Gastrocnemius medialis (tissue), 4 donors: ENCODE results near the gene NDNF.

ENCODE experiments used
- CTCF ChIP-seq, 5 experiments: fragments of 450-650 bp in 3 of 5; fragments of 200-600 bp in 2 of 5; sonication (generic) in 2 of 5; IDR thresholded peaks in 4 of 5; conservative IDR thresholded peaks in 1 of 5; 1 replicate in 4 of 5; 2 replicates in 1 of 5; pipeline ENCODE4 v1.5.1; 2016 to 2019; ENCODE audit warnings: antibody characterized with exemption in 5 of 5, mild to moderate bottlenecking in 3 of 5, moderate library complexity in 3 of 5
- POLR2A ChIP-seq, 2 donors: fragments of 450-650 bp; IDR thresholded peaks; one replicate each; pipeline ENCODE4 v1.6.1; 2017; ENCODE audit warnings: antibody characterized with exemption in 2 of 2, mild to moderate bottlenecking in 2 of 2, moderate library complexity in 2 of 2

- TF ChIP-seq CTCF (IDR thresholded peaks at IDR 0.05 in 4 of 5, conservative IDR thresholded peaks at IDR 0.05 in 1 of 5) (no peak), POLR2A (IDR thresholded peaks at IDR 0.05) (no peak)
Observed at GRCh38 chr4:121011138-121011537, 61.2 kb downstream of the NDNF start.
